ELF-1 (cell line): Measurements from ENCODE around the gene TJP3.

Experiments
- DNase-seq: peaks from one replicate; pipeline ENCODE4 v3.0.0-alpha.2; 2016; ENCODE audit warnings: low read depth, low spot score

The TJP3 gene

GRCh38 chr19:3690551-3691371 lies 17.4 kb upstream of the TJP3 start:
- DNase-seq, result no peak

GRCh38 chr19:3691372-3691716 lies 16.8 kb upstream of the TJP3 start:
- no peak for DNase-seq

- DNase-seq, result no peak
Observed at GRCh38 chr19:3691726-3692125, 16.5 kb upstream of the TJP3 start.

GRCh38 chr19:3692141-3693024 lies 15.8 kb upstream of the TJP3 start:
- peak; percentile 50 for DNase-seq

GRCh38 chr19:3693025-3693925 lies 14.9 kb upstream of the TJP3 start:
- DNase-seq, result no peak

GRCh38 chr19:3694361-3695123 lies 13.6 kb upstream of the TJP3 start:
- DNase-seq, result no peak

- no peak for DNase-seq
Observed at GRCh38 chr19:3695124-3695733, 13.0 kb upstream of the TJP3 start.

- DNase-seq, result no peak
Observed at GRCh38 chr19:3695986-3696659, 12.1 kb upstream of the TJP3 start.

- no peak for DNase-seq
Observed at GRCh38 chr19:3696660-3696995, 11.6 kb upstream of the TJP3 start.

GRCh38 chr19:3697094-3697493 lies 11.1 kb upstream of the TJP3 start:
- no peak for DNase-seq

- no peak for DNase-seq
Observed at GRCh38 chr19:3697671-3698385, 10.4 kb upstream of the TJP3 start.

- no peak for DNase-seq
Observed at GRCh38 chr19:3698386-3698950, 9.7 kb upstream of the TJP3 start.

GRCh38 chr19:3698974-3699740 lies 9.0 kb upstream of the TJP3 start:
- peak; percentile 29 for DNase-seq

GRCh38 chr19:3699741-3700241 lies 8.4 kb upstream of the TJP3 start:
- no peak for DNase-seq

GRCh38 chr19:3700242-3701032 lies 7.7 kb upstream of the TJP3 start, which contains the start of gene PIP5K1C:
PIP5K1C (minus strand) TSS chr19:3700468; CDS start chr19:3700390, 78 bp downstream.
- peak; percentile 90 for DNase-seq

- no peak for DNase-seq
Observed at GRCh38 chr19:3701200-3701599, 7.0 kb upstream of the TJP3 start.

- DNase-seq, result no peak
Observed at GRCh38 chr19:3707868-3708206, 347 bp upstream of the TJP3 start.
